T-helper 2 cell (primary cell): Measurements from ENCODE around the gene MAST2.
"Not testable (repeated sequence)": the region's sequence is repeated elsewhere in the genome, so short reads cannot be mapped to it uniquely, and the experiment has no call there.

Experiments
- DNase-seq, 5 experiments: peaks; one replicate each; pipeline versions ENCODE4 v3.0.0 to v3.0.0-alpha.2; 2012 to 2022

Gene MAST2

GRCh38 chr1:46030876-46031660, 227.7 kb downstream of the MAST2 start:
- no peak for DNase-seq

DNA sequence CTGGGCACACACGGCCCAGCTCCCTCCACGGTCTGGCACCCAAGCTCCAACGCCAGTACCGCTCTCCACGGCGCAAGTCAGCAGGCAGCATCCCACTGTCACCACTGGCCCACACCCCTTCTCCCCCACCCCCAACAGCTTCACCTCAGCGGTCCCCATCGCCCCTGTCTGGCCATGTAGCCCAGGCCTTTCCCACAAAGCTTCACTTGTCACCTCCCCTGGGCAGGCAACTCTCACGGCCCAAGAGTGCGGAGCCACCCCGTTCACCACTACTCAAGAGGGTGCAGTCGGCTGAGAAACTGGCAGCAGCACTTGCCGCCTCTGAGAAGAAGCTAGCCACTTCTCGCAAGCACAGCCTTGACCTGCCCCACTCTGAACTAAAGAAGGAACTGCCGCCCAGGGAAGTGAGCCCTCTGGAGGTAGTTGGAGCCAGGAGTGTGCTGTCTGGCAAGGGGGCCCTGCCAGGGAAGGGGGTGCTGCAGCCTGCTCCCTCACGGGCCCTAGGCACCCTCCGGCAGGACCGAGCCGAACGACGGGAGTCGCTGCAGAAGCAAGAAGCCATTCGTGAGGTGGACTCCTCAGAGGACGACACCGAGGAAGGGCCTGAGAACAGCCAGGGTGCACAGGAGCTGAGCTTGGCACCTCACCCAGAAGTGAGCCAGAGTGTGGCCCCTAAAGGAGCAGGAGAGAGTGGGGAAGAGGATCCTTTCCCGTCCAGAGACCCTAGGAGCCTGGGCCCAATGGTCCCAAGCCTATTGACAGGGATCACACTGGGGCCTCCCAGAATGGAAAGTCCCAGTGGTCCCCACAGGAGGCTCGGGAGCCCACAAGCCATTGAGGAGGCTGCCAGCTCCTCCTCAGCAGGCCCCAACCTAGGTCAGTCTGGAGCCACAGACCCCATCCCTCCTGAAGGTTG, 231.4 kb downstream of the MAST2 start:
- no peak for DNase-seq

GRCh38 chr1:46036894-46037839, 233.8 kb downstream of the MAST2 start:
- DNase-seq: peak; percentile 53 to 77 (median 74)

DNA sequence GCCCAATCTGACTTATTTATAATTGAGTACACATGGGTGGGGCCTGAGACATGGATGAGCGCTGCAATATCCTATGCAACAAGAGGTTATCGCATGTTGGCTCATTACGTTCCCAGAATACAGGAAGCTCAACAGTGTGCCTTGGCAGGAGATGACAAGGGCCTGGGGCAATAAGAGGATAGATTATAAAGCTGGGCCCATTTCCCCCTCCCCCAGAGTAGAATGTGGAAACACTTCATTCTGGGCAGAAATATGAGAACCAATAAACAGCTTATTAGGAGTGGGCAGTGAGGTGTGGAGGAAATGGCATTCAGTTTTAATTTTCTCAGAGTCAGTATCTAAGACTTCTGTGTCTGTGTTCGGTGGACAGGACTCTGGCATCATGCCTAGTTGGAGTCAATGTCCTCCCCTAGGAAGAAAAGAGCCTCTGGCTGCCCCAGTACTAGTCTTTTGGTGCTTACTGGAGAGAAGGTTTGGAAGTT, 236.2 kb downstream of the MAST2 start:
- no peak for DNase-seq

DNA sequence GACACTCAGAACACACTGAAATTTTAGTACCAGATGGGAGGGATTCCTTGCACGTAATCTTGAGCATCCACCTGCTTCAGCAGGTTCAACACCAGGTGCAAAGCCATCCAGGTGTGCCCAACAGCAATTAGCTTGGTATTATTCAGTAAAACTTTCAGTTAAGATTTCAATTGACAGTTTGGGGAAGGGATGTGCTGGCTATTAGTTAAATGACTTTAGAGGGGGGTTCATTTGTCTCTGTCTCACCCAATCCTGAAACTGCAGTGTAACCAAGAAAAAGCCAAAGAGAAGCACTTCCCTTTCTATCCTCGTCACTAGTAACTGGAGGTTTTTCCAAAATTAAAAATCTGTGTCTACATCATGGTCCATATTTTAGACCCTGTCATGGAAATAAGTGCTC, 238.1 kb downstream of the MAST2 start:
- no peak for DNase-seq

DNA sequence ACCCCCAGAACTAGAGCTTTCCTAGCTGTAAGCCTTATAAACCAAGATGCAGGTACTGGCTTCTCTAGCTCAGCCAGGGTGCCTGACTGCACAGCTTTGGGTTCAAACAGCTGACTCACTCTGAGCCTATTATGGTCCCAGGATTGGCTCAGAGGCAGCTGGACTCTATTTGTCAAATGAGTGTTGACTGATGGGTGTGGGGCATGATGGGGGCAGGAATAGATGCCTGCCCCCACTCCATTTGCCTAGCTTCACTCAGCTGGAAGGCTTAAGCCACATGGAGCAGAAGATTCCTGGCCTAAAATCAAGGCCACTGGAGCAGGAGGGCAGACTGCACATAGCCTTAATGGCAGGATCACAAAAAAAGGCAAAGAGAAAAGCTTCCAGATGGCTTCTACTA, 238.6 kb downstream of the MAST2 start:
- no peak for DNase-seq

DNA sequence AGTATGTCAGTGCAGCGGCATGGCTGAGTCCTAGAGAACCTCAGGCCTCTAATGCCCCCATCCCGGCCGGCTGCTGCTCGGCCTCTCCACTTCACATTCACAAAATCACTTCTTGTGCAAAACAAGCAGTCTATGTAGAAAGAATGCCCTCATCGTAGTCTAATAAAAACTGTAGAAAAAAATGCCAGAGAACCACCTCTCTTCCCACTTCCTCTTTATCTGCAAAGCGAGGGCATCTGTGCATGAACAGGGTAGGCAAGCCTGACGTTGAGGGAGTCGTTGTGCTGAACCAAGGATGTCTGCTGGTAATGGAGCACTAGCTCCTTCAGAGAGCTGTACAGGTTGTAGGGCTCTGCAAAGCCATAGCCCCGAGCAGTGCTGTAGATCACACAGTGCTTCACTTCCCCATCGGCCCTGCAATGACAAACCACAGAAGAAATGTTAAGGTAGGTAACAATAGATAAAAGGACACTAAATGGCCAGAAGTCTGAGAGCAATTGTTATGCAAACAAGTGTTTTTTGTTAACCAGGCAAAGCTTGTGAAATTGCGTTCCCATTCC, 240.1 kb downstream of the MAST2 start:
- no peak for DNase-seq

GRCh38 chr1:46044116-46044515, 240.7 kb downstream of the MAST2 start:
- no peak for DNase-seq

GRCh38 chr1:46053734-46054133, 250.3 kb downstream of the MAST2 start:
- no peak for DNase-seq

GRCh38 chr1:46056325-46056724, 252.9 kb downstream of the MAST2 start:
- DNase-seq: no peak

- not testable (repeated sequence) for DNase-seq
Observed at GRCh38 chr1:46057215-46057614, 253.8 kb downstream of the MAST2 start.

DNA sequence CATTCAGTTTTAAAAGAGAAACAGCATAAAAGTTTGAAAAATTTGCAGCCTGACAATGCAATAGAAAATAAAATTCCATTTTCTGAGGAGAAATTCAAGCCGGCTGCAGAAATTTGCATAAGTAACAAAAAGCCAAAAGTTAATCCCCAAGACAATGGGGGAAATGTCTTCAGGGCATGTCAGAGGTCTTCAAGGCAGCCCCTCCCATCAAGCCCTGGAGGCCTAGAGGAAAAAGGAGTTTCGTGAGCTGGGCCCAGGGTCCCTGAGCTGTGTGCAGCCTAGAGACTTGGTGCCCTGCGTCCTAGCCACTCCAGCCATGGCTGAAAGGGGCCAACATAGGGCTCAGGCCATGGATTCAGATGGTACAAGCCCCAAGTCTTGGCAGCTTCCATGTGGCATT, 254.4 kb downstream of the MAST2 start:
- no peak for DNase-seq

- DNase-seq: no peak
Observed at GRCh38 chr1:46058936-46059335, 255.5 kb downstream of the MAST2 start.

DNA sequence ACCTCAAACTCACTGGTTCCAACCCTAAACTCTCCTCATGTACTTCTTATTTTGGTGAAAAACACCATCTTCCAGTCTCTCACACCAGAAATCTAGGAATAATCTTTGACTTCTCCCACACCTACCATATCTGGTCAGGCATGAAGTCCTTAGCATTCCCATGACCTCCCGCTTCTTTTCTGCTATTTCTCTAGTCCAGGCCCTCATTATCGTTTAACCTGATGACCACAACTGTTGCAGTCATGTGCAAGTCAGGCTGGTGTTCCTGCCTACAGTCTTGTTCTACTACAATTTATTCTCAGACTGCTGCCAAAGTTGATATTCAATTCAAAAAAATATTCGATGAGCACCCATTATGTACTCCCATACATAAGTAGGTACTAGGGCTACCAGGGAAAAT, 257.7 kb downstream of the MAST2 start:
- no peak for DNase-seq

- peak in 3 of 5 experiments; percentile 9 to 54 (median 23) for DNase-seq
Observed at GRCh38 chr1:46062651-46063319, 259.4 kb downstream of the MAST2 start.

GRCh38 chr1:46064708-46065107, 261.3 kb downstream of the MAST2 start:
- no peak for DNase-seq

DNA sequence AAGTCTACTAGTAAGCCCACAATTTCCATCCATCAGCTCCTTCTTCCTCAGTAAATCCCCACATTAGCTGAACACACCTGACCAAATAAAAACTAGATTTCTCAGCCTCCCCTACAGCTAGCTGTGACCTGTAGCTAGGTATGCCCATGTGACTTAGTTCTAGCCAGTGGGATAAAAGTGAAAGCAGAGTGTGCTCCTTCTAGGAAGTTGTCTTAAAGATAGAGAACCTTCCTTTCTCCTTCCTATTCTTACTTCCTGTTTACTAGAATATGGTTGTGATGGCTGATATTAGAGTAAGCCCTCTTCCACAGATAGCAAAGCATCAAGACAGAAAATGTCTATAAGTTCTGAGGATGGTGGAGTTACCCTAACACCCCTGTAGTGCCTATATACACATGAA, 262.0 kb downstream of the MAST2 start:
- DNase-seq: peak in 2 of 5 experiments; percentile 22 to 39

GRCh38 chr1:46067652-46068051, 264.2 kb downstream of the MAST2 start:
- DNase-seq: no peak

- no peak for DNase-seq
Observed at GRCh38 chr1:46068525-46068924, 265.1 kb downstream of the MAST2 start.

DNA sequence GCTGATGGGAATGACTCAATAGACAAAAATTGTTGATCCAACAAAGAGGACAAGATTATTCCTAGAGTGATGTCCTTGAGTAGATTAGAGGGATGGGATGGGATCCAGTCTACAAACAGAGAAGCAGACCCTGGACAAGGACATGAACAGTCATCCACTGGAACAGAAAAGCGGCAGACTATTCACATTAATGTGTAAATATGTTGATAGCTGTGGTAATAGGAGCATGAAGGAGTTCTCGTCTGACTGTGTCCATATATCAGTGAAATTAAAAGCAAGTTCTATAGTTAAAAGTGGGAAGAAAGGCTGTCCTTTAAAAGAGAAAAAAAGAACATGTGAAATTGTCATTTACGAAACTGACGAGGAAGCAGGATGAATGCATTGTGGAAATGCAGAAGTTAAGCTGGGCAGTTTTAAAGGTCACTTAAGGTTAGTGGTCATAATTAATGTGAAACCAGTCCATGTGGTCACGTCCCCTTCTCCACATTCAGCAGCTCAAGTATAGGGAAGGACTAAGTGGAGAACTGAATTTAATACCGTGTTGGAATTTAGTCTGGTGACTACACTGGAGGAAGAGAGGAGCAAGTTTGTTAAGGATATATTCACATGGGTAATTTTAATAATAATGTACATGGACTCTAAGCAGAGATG, 266.9 kb downstream of the MAST2 start:
- no peak for DNase-seq

- DNase-seq: no peak
Observed at GRCh38 chr1:46072975-46073374, 269.6 kb downstream of the MAST2 start.
